ENCODE measurements around the gene NOXO1. TPM values are rescaled to one million over a fixed set of nuclear protein-coding genes. Genes with fewer than 3 reads are reported as not detected.

NOXO1 gene
- polyA plus RNA-seq, 3 donors: 0.09 TPM; not detected in 2

- Histone ChIP-seq H3K9ac (ENCODE audit: insufficient read depth, low read length, poor library complexity, severe bottlenecking) (peak overlapping the region; percentile 19), H3K4me3 (replicated peaks in 1 of 3; ENCODE audit: low read depth in 2 of 3, low read length in 3 of 3) (peak overlapping the region in 1 of 3 experiments; percentile 85)
Observed at GRCh38 chr16:2007081-2007836, 26.0 kb upstream of the NOXO1 start.

GRCh38 chr16:2006317-2006716 lies 25.0 kb upstream of the NOXO1 start:
- Histone ChIP-seq H3K9me3 (replicated peaks in 1 of 2; ENCODE audit: control insufficient read depth in 1 of 2, insufficient read depth in 1 of 2, low read length in 2 of 2) (no peaks in the 10 kb centered on the region), H3K4me3 (replicated peaks in 1 of 3; ENCODE audit: low read depth in 2 of 3, low read length in 3 of 3) (no peak overlapping the region), H3K9ac (ENCODE audit: insufficient read depth, low read length, poor library complexity, severe bottlenecking) (no peak overlapping the region), H3K36me3 (replicated peaks in 1 of 2; ENCODE audit: control insufficient read depth in 1 of 2, insufficient read depth in 2 of 2, low read length in 2 of 2) (peaks cover 22 to 23% of the 10 kb centered on the region in 2 donors), H4K20me1 (ENCODE audit: insufficient read depth, low read length) (peaks cover 67% of the 10 kb centered on the region), H3K4me1 (ENCODE audit: control insufficient read depth in 1 of 2, insufficient read depth in 2 of 2, low read length in 2 of 2) (peaks cover 40 to 67% of the 10 kb centered on the region in 2 donors), H3K27me3 (ENCODE audit: control insufficient read depth in 2 of 2, insufficient read depth in 2 of 2, low read length in 2 of 2) (no peaks in the 10 kb centered on the region), H2AFZ (ENCODE audit: insufficient read depth, low read depth, low read length, poor library complexity, severe bottlenecking) (no peak overlapping the region), H3K27ac (ENCODE audit: low read depth in 1 of 2, low read length in 2 of 2) (no peak overlapping the region), H3K4me2 (replicated peaks; ENCODE audit: extremely low read depth, low read length, poor library complexity, severe bottlenecking) (no peak overlapping the region), H3K79me2 (ENCODE audit: insufficient read depth, low read length) (peaks cover 60% of the 10 kb centered on the region)
- TF ChIP-seq, protein P1, sequence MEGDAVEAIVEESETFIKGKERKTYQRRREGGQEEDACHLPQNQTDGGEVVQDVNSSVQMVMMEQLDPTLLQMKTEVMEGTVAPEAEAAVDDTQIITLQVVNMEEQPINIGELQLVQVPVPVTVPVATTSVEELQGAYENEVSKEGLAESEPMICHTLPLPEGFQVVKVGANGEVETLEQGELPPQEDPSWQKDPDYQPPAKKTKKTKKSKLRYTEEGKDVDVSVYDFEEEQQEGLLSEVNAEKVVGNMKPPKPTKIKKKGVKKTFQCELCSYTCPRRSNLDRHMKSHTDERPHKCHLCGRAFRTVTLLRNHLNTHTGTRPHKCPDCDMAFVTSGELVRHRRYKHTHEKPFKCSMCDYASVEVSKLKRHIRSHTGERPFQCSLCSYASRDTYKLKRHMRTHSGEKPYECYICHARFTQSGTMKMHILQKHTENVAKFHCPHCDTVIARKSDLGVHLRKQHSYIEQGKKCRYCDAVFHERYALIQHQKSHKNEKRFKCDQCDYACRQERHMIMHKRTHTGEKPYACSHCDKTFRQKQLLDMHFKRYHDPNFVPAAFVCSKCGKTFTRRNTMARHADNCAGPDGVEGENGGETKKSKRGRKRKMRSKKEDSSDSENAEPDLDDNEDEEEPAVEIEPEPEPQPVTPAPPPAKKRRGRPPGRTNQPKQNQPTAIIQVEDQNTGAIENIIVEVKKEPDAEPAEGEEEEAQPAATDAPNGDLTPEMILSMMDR (IDR thresholded peaks at IDR 0.05): no peak
- 93% methylated on average over 6 of the region's 8 CpGs for WGBS (ENCODE audit: insufficient coverage)
- no peak for DNase-seq
- H3K36me3 Mint-ChIP-seq: peaks cover 14 to 22% of the 10 kb centered on the region in 2 donors
- peaks cover 0 to 2% (median 0%) of the 10 kb centered on the region in 7 donors for H3K9me3 Mint-ChIP-seq
- intact Hi-C loops (cut with micrococcal nuclease): loop anchor here (5.0 to 10.0 kb wide), 4 partner anchors 41 to 248 kb away; partner anchors contain the start of genes ECI1 (in 1 of the 2), NTHL1 (in 1 of the 2) and TSC2 (in 1 of the 2)
- peak overlapping the region in 1 of 7 donors; percentile 75 for H3K27ac Mint-ChIP-seq
- peaks cover 50% of the 10 kb centered on the region for H3K4me1 Mint-ChIP-seq
- no peak overlapping the region for H3K4me3 Mint-ChIP-seq
- H3K27me3 Mint-ChIP-seq (ENCODE audit: low read depth in 3 of 3): peaks cover 0 to 1% (median 0%) of the 10 kb centered on the region in 3 donors

More at GRCh38 chr16:2007081-2007836, 26.0 kb upstream of the NOXO1 start:
- Mint-ChIP-seq H3K27ac (peak overlapping the region in 2 of 7 donors; percentile 21 to 75), H3K4me3 (peak overlapping the region; percentile 81 to 83), H3K36me3 (peaks cover 7 to 14% of the 10 kb centered on the region in 2 donors), H3K9me3 (peaks cover 0 to 2% (median 0%) of the 10 kb centered on the region in 7 donors), H3K4me1 (peaks cover 50% of the 10 kb centered on the region), H3K27me3 (ENCODE audit: low read depth in 3 of 3) (peaks cover 0 to 1% (median 0%) of the 10 kb centered on the region in 3 donors)
- intact Hi-C loops (cut with micrococcal nuclease): loop anchor here (5.0 to 10.0 kb wide), 4 partner anchors 40 to 248 kb away; partner anchors contain the start of genes ECI1 (in 1 of the 2), NTHL1 (in 1 of the 2) and TSC2 (in 1 of the 2)
- H4K20me1 ChIP-seq (ENCODE audit: insufficient read depth, low read length): peaks cover 64% of the 10 kb centered on the region
- peaks cover 40 to 67% of the 10 kb centered on the region in 2 donors for H3K4me1 ChIP-seq (ENCODE audit: control insufficient read depth in 1 of 2, insufficient read depth in 2 of 2, low read length in 2 of 2)
- no peak for DNase-seq
- no peaks in the 10 kb centered on the region for H3K9me3 ChIP-seq (replicated peaks in 1 of 2; ENCODE audit: control insufficient read depth in 1 of 2, insufficient read depth in 1 of 2, low read length in 2 of 2)
- whole genome bisulfite sequencing (ENCODE audit: insufficient coverage): 66% methylated on average over 13 of the region's 16 CpGs
- peaks cover 12 to 13% of the 10 kb centered on the region in 2 donors for H3K36me3 ChIP-seq (replicated peaks in 1 of 2; ENCODE audit: control insufficient read depth in 1 of 2, insufficient read depth in 2 of 2, low read length in 2 of 2)
- no peak overlapping the region for H2AFZ ChIP-seq (ENCODE audit: insufficient read depth, low read depth, low read length, poor library complexity, severe bottlenecking)
- no peak overlapping the region for H3K27ac ChIP-seq (ENCODE audit: low read depth in 1 of 2, low read length in 2 of 2)
- H3K79me2 ChIP-seq (ENCODE audit: insufficient read depth, low read length): peaks cover 60% of the 10 kb centered on the region
- H3K4me2 ChIP-seq (replicated peaks; ENCODE audit: extremely low read depth, low read length, poor library complexity, severe bottlenecking): peak overlapping the region; percentile 94
- H3K27me3 ChIP-seq (ENCODE audit: control insufficient read depth in 2 of 2, insufficient read depth in 2 of 2, low read length in 2 of 2): no peaks in the 10 kb centered on the region
- TF ChIP-seq, protein P1 (IDR thresholded peaks at IDR 0.05): no peak
